CD14-positive monocyte (primary cell): Measurements from ENCODE around the gene STRIP2. TPM values are rescaled to one million over a fixed set of nuclear protein-coding genes. Genes with fewer than 3 reads are reported as not detected.

Experiments used
- DNase-seq, 3 donors: peaks; one replicate each; pipeline ENCODE4 v3.0.0-alpha.2; 2011 to 2022
- H2AFZ ChIP-seq: 2 replicates; pipeline ENCODE4 v1.6.0; 2012; ENCODE audit warnings: mild to moderate bottlenecking, low read depth, low read length, inconsistent platforms; ENCODE audit not compliant: insufficient read depth, poor library complexity, severe bottlenecking
- H3K27ac ChIP-seq, 2 donors: 1 replicate in 1 of 2; 2 replicates in 1 of 2; pipeline ENCODE4 v1.5.1; 2012 to 2013; ENCODE audit warnings: low read length in 2 of 2, control low read depth in 1 of 2, inconsistent platforms in 1 of 2, low read depth in 1 of 2, mild to moderate bottlenecking in 1 of 2
- H3K27me3 ChIP-seq, 2 donors: one replicate each; pipeline versions ENCODE4 v1.6.0 to v1.6.1; 2011 to 2013; ENCODE audit warnings: low read length in 2 of 2; ENCODE audit not compliant: control insufficient read depth in 2 of 2, insufficient read depth in 2 of 2
- H3K36me3 ChIP-seq, 2 donors: replicated peaks in 1 of 2; 1 replicate in 1 of 2; 2 replicates in 1 of 2; pipeline versions ENCODE4 v1.5.1 to v1.6.1; 2012 to 2013; ENCODE audit warnings: low read length in 2 of 2, control low read depth in 1 of 2, inconsistent platforms in 1 of 2, mild to moderate bottlenecking in 1 of 2; ENCODE audit not compliant: insufficient read depth in 2 of 2, control insufficient read depth in 1 of 2
- H3K4me1 ChIP-seq, 2 donors: 1 replicate in 1 of 2; 2 replicates in 1 of 2; pipeline versions ENCODE4 v1.5.1 to v1.6.1; 2012 to 2013; ENCODE audit warnings: low read length in 2 of 2, control low read depth in 1 of 2, inconsistent platforms in 1 of 2, mild to moderate bottlenecking in 1 of 2, moderate library complexity in 1 of 2; ENCODE audit not compliant: insufficient read depth in 2 of 2, control insufficient read depth in 1 of 2
- H3K4me2 ChIP-seq: replicated peaks from 2 replicates; pipeline ENCODE3; 2012; ENCODE audit warnings: low read length, moderate library complexity, mild to moderate bottlenecking; ENCODE audit not compliant: poor library complexity, severe bottlenecking; ENCODE audit errors: extremely low read depth
- H3K4me3 ChIP-seq, 3 experiments: fragments of 200-600 bp in 1 of 3; sonication (generic) in 1 of 3; replicated peaks in 1 of 3; 1 replicate in 2 of 3; 2 replicates in 1 of 3; pipeline ENCODE4 v1.5.1; 2011 to 2013; ENCODE audit warnings: low read length in 3 of 3, mild to moderate bottlenecking in 3 of 3, control low read depth in 2 of 3, low read depth in 2 of 3, inconsistent platforms in 1 of 3, moderate library complexity in 1 of 3
- H3K79me2 ChIP-seq: 2 replicates; pipeline ENCODE4 v1.6.0; 2012; ENCODE audit warnings: mild to moderate bottlenecking, control low read depth, inconsistent platforms, low read length, moderate library complexity; ENCODE audit not compliant: insufficient read depth
- H3K9ac ChIP-seq: 2 replicates; pipeline ENCODE4 v1.6.0; 2017; ENCODE audit warnings: low read length, mild to moderate bottlenecking; ENCODE audit not compliant: insufficient read depth, poor library complexity, severe bottlenecking
- H3K9me3 ChIP-seq, 2 donors: replicated peaks in 1 of 2; 1 replicate in 1 of 2; 2 replicates in 1 of 2; pipeline versions ENCODE4 v1.5.1 to v1.6.1; 2012 to 2013; ENCODE audit warnings: low read length in 2 of 2, control low read depth in 1 of 2; ENCODE audit not compliant: control insufficient read depth in 1 of 2, insufficient read depth in 1 of 2
- H4K20me1 ChIP-seq: 2 replicates; pipeline ENCODE4 v1.6.0; 2012; ENCODE audit warnings: mild to moderate bottlenecking, low read length, control low read depth, moderate library complexity; ENCODE audit not compliant: insufficient read depth
- H3K27ac Mint-ChIP-seq, 7 donors: one replicate each; pipeline ENCODE4 v1.8.0; 2020; ENCODE audit warnings: mild to moderate bottlenecking in 7 of 7, mixed read lengths in 7 of 7, moderate library complexity in 6 of 7, inconsistent platforms in 2 of 7
- H3K27me3 Mint-ChIP-seq, 3 donors: one replicate each; pipeline ENCODE4 v1.8.0; 2021 to 2022; ENCODE audit warnings: low read depth in 3 of 3, mild to moderate bottlenecking in 3 of 3, mixed read lengths in 3 of 3, moderate library complexity in 3 of 3, inconsistent platforms in 1 of 3
- H3K36me3 Mint-ChIP-seq, 2 donors: one replicate each; pipeline ENCODE4 v1.8.0; 2020; ENCODE audit warnings: mixed read lengths in 2 of 2, inconsistent platforms in 1 of 2, mild to moderate bottlenecking in 1 of 2
- H3K4me1 Mint-ChIP-seq: one replicate; pipeline ENCODE4 v1.8.0; 2020; ENCODE audit warnings: mild to moderate bottlenecking, mixed read lengths
- H3K4me3 Mint-ChIP-seq, 2 donors: one replicate each; pipeline ENCODE4 v1.8.0; 2020; ENCODE audit warnings: mild to moderate bottlenecking in 2 of 2, mixed read lengths in 2 of 2, moderate library complexity in 1 of 2
- H3K9me3 Mint-ChIP-seq, 7 donors: one replicate each; pipeline ENCODE4 v1.8.0; 2020 to 2022; ENCODE audit warnings: mixed read lengths in 7 of 7, mild to moderate bottlenecking in 6 of 7, moderate library complexity in 6 of 7, inconsistent platforms in 2 of 7
- CTCF ChIP-seq: fragments of 200-600 bp; IDR thresholded peaks from one replicate; pipeline ENCODE4 v1.8.0; 2022; ENCODE audit warnings: antibody characterized with exemption, mild to moderate bottlenecking
- WGBS: methylation state at CpG from one replicate; pipeline ENCODE4 v1.1.5; 2013; ENCODE audit warnings: missing lambda C conversion rate; ENCODE audit not compliant: insufficient coverage; 5-methylcytosine and 5-hydroxymethylcytosine counted together
- intact Hi-C, 2 donors: fragments of 100-400 bp; cut with micrococcal nuclease; formaldehyde crosslinking; loops; one replicate each; pipeline versions ENCODE4 v1.15.0 to v1.15.1; 2023
- polyA plus RNA-seq, 3 donors: library from polyadenylated mRNA; depleted of rRNA in 1 of 3; unstranded in 2 of 3; stranded (reverse) in 1 of 3; fragments of 300-500 nt in 2 of 3; fragments of >200 nt in 1 of 3; fragmentation: Illumina TruSeq in 2 of 3; gene quantifications; 1 replicate in 2 of 3; 2 replicates in 1 of 3; pipeline ENCODE4 v1.2.3, GENCODE V29; 2012 to 2021

STRIP2 gene
- polyA plus RNA-seq, 3 donors: 0.11 to 0.12 TPM; not detected in 1

DNA sequence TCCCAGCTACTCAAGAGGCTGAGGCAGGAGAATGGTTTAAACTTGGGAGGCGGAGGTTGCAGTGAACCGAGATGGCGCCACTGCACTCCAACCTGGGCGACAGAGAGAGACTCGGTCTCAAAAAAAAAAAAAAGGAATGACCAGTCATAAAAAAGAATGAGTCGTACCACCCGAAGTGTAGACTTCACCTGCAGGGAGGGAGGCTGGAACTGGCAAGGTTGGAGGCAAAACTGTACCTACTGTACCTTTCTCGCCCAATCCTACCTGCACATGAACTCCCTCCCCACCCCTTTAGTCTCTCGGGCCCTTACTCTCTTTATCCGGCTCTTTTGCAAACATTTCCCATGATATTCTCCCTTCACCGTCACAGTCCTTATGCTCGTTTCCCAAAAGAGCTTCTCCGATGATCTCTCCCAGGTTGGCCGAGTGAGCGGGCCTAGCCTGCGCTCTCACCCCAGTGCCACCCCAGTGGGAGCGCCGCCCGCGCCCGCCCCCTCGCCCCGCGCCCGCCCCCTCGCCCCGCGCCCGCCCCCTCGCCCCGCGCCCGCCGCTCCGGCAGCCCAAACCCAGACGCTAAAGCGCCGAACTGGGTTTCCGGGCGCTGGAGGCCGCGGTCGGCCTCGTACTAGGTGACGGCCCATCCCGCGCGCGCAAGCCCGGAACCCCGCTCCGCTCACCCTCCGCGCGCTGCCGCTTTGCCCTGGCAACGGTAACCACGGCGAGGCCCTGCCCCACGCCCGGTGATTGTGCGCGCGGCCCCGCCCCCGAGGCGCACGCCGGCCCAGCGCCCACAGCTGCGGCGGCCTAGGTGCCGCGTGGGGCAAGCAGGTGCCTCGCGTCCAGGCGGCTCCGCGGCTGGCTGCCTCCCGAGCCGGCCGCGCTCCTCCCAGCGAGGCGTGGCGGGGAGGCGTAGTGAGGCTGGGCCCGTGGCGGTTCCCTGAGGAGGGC is 67.8 kb downstream of the STRIP2 start, which contains the start of gene SMKR1:
TSS of gene SMKR1 (plus strand) at position 772 of the 948 bp plus-strand sequence. CDS start 294 bp downstream, outside the sequence.
- H3K9me3 ChIP-seq: no peaks in the 10 kb centered on the region
- intact Hi-C loops: loop anchor here in 1 of 2 donors (10.0 kb wide), 1 partner anchor 113 kb away; the partner anchor contains the start of gene NRF1
- DNase-seq: peak; percentile 71 to 83 (median 75)
- H4K20me1 ChIP-seq: no peaks in the 10 kb centered on the region
- no peak within 1 kb of the TSS for H3K27ac ChIP-seq
- peaks cover 11 to 15% of the 10 kb centered on the region in 2 donors for H3K4me1 ChIP-seq
- H3K27me3 ChIP-seq: peaks cover 2 to 21% of the 10 kb centered on the region in 2 donors
- H3K79me2 ChIP-seq: no peaks in the 10 kb centered on the region
- 5% methylated on average over 71 of the region's 89 CpGs for WGBS
- H3K4me2 ChIP-seq: peak within 1 kb of the TSS; percentile 84
- Mint-ChIP-seq H3K4me3 (peak within 1 kb of the TSS; percentile 72 to 85), H3K27ac (peak within 1 kb of the TSS in 4 of 7 donors; percentile 18 to 79 (median 52)), H3K4me1 (peaks cover 12% of the 10 kb centered on the region), H3K27me3 (peaks cover 24 to 40% (median 29%) of the 10 kb centered on the region in 3 donors), H3K36me3 (peaks cover 0 to 8% of the 10 kb centered on the region in 2 donors), H3K9me3 (peaks cover 0 to 5% (median 0%) of the 10 kb centered on the region in 7 donors)
- no peak for TF ChIP-seq CTCF
- H3K4me3 ChIP-seq: peak within 1 kb of the TSS; percentile 43 to 74 (median 45)
- no peaks in the 10 kb centered on the region for H3K36me3 ChIP-seq
- peak within 1 kb of the TSS; percentile 84 for H2AFZ ChIP-seq
- H3K9ac ChIP-seq: peak within 1 kb of the TSS; percentile 54
